HG03108 (cell line): ENCODE data around the gene ABHD6.
"Not testable (repeated sequence)": the region's sequence is repeated elsewhere in the genome, so short reads cannot be mapped to it uniquely, and the experiment has no call there.

Experiments used
- ATAC-seq: cut with Tn5 transposase; IDR thresholded peaks from one replicate; pipeline ENCODE4 v1.9.1; 2021; ENCODE audit warnings: moderate library complexity; ENCODE audit not compliant: unreplicated experiment

Gene ABHD6, protein sequence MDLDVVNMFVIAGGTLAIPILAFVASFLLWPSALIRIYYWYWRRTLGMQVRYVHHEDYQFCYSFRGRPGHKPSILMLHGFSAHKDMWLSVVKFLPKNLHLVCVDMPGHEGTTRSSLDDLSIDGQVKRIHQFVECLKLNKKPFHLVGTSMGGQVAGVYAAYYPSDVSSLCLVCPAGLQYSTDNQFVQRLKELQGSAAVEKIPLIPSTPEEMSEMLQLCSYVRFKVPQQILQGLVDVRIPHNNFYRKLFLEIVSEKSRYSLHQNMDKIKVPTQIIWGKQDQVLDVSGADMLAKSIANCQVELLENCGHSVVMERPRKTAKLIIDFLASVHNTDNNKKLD

DNA sequence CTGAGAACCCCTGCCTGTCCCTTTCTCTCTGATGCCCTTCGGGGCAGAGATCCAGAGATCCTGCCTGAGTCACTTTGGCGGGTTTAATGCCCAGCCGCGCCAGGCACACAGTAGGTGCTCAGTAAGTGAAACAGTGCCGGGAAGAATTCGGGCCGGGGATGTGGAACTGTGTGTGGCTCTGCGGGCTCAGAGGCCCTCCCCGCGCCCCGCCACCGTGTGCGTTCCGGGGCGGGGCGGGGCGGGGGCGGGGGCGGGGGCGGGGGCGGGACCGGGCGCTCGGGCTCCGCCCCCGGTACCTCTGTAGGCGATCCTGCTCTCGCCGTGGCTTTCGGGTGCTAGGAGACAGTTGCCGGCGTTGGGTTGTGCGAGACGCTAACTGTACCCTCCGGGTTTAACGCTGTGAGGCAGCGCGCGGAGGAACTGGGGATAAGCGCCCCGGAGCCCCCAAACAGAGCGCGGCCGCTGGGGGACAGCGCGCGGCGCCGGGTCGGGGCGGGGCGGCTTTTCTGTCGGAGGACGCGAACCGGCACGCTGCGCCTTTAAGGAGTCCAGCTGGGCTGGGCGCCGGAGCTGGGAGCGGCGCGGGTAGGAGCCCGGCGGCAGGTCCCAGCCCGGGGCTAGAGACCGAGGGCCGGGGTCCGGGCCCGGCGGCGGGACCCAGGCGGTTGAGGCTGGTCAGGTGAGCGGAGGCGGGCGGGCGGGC, at the start of gene ABHD6:
Gene ABHD6, plus strand, starts transcription at position 555 of the 703 bp plus-strand sequence. CDS start 18,795 bp downstream, outside the sequence.
- peak; percentile 62 for ATAC-seq

DNA sequence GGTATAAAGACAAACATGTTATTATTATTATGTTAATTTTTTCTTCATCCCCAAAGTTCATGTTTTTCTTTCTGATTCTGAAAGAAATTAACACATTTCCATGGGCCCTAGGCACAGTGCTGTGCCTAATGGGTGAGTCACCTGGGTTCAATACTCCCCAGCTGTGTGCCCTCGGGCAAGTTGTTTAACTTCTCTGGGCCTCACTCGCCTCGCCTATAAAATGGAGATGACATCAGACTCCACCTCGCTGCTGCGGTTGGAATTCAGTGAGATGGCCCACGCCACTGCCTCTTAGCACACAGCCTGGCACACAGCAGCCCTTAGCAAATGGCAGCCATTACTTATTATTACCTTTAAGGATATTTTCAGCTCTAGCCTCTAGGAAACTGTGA, 49.4 kb upstream of the ABHD6 start:
- ATAC-seq: no peak

DNA sequence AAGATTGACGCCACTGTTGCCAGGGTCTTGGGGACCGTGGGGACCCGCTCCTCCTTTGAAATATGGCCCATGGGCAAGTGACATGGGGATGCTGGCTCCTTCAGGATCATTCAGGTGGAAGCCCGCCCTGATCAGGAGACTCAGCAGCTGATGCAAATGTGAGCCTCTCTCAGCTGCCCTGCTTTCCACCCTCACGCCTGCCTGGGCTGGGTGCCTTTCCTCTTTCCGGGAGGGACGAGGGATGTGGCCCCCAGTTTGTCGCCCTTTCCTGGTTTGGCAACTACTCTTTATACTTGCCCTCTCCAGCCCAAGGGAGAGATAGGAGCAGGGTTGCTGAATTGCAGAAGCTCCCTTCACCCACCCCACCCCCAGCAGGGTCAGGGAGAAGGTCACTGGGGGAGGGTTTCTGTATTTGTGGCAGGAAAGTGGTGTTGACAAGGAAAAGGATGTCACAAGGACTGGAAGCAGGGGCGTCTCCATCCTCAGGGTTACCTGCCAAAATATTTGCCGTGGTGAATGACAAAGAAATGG, 48.6 kb upstream of the ABHD6 start:
- ATAC-seq: no peak

DNA sequence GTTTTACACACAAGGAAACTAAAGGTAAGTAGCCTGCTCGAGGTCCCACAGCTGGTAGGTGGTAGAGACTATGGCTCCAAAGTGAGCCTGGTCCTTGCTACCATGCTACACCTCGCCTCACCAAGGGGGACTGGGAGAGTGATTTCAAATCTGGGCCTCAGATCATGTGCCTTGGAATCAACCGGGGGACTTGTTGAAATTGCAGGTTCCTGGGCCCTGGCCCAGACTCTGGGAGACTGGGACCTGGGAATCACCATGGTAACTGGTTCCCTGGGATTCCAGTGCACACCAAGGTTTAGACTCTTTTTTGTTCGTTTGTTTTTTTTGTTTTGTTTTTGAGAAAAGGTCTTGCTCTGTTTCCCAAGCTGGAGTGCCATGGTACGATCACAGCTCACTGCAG, 47.9 kb upstream of the ABHD6 start:
- no peak for ATAC-seq

DNA sequence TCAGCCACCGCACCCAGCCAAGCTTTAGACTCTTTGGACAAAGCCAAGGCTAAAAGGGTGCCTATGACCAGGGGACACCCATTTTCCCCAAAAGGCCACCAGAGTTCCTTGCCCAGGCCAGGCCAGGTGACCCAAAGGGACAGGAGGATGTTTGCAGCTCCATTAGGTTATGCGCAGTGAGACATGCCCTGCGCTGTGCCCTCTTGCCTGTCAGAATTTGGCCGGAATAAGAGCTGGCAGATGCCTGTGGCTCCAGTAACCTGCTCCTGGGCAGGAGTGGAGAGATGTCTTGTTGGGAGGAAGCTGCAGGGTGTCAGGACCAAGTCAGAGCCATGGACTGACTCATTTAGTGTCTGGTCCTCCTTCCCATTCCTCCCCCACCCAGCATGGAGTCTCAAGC, 47.3 kb upstream of the ABHD6 start:
- no peak for ATAC-seq

DNA sequence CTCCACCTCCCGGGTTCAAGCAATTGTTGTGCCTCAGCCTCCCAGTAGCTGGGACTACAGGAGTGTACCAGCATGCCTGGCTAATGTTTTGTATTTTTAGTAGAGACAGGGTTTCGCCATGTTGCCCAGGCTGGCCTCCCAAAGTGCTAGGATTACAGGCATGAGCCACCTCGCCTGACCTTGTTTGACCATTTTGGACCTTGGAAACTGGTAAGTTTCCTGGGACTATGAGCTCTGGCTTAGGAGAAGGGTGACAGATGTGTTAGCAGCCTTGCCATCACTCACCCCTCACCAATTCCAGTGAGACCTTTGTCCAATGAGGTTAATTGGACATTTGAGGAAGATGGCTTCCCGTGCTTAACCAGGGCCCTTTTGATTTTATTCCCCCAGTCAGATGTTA, 46.7 kb upstream of the ABHD6 start:
- ATAC-seq: no peak

DNA sequence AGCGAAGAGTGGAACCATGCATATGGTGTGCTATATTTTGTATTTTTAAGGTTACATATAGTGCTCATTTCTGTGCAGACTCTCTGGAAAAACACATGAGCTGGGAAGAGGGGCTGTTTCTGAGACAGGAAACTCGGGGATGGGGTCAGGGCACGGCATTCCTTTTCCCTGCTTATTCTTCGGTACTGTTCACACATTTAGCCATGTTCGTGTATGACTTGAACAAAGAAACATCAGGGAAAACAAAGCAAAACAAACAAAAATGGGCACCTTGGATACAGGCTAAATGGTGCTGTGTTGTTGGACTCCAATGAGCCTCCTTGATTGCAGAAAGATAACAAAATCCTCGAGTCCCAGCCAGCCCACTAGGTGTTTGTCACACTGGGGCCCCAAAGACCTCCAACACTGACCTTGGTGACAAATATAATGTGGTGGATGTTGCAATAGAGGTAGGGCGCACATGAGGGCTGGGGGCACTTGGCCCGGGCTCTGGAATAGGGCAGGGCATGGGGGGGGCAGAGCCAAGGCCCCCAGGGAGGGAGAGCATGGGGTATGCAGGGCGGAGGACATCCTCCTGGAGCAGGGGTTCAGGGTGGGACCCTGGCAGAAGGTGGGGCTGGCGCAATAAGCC, 46.1 kb upstream of the ABHD6 start:
- no peak for ATAC-seq

DNA sequence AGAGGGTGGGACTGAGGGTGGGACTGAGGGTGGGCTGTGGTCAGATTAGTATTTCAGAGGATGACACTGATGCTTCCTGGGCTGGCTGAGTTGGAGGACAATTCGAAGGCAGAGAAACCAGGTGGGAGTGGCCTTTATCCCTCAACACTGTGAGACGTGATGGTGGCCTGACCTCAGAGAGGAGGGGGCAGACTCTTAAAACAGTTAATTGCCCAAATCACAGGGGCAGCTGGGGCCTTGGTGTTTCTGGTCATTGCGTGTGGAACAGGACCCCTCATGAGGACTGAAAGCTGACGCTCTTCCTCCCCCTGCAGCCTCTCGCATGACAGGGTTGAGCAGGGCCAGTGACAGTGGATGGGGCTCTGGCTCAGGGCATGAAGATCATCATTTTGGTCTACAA, 45.5 kb upstream of the ABHD6 start:
- ATAC-seq: no peak

DNA sequence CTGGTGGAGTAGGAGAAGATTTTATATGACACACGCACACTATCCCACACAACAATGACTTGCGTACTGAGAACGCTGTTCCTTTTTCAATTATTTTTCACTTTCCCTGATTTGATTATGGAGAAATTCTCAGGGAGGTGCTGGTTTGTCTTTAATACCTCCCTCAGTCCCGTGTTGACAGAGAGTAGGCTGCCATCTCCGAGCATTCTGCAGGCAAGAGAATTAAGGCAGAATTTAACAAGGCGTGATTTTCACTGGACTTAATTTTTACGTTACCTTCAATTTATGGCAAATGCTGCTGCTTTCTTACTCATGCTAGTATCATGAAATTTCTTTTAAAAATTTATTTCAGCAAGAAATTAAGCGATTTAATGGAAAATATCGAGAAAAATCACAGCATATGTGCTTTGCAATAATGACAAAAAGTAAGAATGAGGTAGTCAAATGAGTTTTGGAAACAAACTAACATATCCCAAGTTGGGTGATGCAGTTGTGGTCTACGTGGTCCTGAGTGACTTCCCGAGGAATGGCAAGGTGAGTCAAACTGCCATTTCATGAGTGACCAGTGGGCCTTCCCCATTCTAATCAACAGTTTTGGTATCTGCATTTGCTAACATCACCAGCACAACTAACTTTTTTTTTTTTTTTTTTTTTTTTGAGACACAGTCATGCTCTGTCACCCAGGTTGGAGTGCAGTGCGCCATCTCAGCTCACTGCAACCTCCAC, 43.7 kb upstream of the ABHD6 start:
- ATAC-seq: no peak

DNA sequence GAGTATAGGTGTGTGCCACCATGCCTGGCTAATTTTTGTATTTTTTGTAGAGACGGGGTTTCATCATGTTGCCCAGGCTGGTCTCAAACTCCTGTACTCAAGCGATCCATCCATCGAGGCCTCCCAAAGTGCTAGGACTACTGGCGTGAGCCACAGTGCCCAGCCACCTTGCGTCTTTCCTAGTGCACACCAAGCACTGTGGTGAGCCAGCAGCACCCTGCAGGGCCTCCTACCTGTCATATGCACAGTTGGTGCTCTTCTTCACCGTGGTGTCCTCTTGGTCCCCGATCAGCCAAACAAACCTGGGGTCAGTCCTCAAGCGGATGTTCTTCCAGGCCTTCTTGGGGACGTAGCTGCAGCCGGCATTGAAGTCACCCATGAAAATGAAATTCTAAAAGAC, 40.0 kb upstream of the ABHD6 start:
- no peak for ATAC-seq

DNA sequence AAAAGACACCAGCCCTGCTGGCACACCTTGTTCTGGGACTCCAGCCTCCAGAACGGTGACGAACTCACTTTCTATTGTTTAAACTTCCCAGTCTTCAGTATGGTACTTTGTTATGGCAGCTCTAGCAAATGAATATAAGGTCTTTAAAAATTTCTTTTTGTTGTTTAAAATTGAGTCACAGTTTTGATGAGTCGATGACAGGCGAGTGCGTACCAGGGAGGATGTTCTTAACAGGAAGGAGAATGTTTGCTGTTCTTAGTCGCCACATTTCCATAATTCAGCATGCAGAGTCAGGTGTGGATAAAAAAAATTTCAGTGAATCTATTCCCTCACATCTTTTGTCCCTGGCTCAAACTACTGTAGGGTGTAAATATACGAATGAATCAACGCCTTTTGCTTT, 39.2 kb upstream of the ABHD6 start:
- ATAC-seq: no peak

DNA sequence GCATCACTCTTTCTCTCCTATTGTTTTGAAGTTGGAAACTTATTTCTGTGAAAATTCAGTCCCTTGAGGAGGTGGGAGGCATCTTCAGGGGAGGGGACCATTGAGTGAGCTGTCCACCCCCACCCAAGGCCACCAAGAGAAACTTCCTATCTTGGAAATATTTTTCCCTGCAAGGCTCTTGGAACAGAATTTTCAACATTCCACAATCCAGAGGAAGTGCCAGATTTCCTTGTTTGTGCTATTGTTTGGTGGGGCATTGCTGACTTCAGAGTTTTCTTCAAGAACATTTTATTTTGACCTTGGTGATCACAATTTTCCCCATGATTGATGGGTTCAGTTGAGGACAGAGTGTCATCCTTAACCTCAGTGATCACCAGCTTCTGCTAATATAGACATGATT, 38.8 kb upstream of the ABHD6 start:
- no peak for ATAC-seq

DNA sequence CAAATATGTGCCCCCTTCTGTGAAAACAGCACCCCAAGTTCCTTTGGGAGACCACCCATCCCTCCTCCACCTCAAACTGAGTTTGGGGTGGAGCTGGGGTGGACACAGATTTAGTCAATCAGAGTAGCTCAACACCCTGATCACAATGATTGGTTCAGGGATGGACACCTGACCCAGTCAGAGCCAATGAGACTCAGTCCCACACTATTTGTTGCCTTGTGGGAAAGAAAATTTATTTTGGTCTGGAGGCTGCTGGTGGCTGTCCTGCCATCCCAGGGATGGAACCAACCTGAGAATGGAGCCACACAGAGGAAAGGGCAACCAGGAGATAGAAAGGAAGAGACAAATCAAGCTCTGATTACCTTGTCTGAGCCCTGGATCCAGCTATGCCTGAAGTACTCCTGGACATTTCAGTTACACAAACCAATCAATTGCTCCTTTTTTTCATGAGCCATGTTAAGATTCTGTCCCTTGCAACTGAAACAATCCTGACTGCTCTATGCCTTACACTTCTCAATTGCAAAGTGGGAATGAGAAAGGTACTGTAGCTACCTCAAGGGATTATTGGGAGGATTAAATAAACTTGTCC, 37.4 kb upstream of the ABHD6 start:
- ATAC-seq: no peak

DNA sequence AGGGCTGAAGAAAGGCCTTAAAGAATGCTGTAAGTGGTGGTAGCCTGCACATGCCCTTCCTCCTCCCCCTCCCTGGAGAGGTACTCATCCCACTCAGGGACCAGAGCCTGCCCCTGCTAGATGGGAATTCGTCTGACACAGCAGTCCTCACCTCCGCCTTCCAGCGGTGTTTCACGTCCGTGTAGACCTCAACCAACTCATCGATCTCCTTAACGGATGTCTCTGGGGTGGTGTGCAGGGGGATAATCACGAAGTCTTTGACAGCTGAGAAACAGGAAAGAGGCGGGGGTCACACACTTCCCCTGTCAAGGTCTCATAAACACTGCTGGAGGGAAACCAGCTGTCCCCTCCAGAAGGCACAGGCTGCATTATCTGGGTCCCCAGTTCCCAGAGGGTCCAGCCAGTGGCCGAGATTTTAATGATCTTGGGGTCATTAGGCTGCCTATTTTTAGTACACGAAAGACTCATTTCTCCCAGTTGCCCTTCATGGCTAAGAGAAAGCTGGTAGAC, 36.7 kb upstream of the ABHD6 start:
- ATAC-seq: no peak

DNA sequence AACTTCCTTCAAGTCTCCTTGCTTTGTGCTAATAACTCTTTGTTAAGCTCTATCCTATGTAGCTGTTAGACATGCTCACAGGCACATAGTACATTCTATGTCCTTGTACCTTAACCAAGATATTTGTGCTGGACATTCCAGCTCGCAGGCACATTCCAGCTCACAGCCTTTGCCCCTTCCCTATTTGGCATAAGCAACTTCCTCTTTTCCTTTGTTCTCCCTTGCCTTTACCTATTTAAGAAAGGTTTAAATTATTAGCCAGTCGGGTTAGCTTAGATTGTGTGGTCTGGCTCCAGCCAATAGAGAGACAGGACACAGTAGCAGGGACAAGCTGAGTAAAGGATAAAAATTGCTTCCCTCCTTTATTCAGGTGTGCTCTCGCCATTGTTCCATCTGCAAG, 36.1 kb upstream of the ABHD6 start:
- ATAC-seq: not testable (repeated sequence)

DNA sequence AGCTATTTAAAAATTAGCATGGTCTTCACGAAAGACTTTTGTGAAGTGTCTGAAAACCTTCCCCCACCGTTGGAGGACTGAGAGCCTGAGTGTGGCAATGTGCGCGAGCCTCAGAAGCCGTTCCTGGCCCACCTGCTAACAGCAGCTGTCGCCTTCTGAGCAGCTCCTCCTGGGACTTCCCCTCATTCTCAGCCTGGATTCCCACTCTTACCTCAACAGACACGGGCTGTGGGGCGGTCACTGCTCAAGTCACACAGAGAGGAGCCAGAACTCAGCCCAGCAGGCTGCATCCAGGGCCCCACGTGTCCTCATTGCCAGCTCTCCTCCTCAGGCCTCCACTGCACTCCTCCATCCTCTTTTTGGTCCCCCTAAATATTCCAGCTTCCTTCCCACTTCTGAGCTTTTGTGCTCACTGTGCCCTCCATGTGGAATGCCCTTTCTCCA, 34.7 kb upstream of the ABHD6 start:
- ATAC-seq: peak; percentile 53

DNA sequence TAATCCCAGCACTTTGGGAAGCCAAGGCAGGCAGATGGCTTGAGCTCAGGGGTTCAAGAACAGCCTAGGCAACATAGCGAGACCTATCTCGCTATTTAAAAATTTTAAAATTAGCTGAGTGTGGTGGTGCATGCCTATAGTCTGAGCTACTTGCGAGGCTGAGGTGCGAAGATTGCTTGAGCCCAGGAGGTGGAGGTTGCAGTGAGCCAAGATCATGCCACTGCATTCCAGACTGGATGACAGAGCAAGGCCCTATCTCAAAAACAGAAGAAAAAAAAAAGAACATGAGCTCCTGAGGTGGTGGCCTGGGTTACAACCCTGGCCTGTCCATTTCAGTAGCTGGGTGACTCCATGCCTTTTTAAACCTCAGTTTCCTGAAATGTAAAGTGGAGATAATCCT, 34.1 kb upstream of the ABHD6 start:
- ATAC-seq: no peak

DNA sequence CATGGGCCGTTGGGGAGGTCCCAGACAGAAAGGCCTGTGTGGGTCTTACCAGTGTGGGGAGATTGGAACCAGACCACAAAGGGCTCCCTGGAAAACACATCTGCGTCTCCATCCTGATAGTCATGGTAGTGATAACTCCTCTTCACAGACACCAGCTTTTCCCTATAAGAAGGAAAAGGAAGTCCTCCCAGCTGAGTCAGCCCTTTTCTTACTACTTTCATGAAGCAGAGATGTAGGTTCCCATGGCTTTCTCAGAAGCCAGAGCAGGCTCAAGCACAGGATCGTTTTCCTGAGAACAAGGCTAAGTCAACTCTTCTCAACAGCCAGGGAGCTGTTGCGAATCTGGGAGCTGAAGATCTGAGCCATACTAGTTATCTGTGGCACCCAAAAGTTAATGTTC, 32.9 kb upstream of the ABHD6 start:
- ATAC-seq: no peak

DNA sequence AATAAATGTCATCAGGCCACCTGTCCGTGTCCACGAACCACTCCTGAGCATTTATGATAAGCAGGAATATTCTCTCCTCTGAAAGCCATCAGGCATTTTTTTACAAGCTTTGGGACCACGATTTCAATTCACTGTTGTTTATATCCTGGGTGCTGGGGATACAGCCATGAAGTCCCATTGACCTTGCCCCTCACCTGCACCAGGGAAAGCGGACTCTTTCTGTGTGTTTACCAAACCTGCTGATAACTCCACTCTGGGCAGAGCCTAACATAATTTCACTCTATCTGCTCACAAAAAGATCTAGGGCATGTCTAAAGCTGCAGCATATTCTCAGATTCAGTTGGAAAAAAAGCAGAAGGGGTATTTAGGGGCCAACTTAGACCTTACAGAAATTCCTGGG, 31.6 kb upstream of the ABHD6 start:
- no peak for ATAC-seq

DNA sequence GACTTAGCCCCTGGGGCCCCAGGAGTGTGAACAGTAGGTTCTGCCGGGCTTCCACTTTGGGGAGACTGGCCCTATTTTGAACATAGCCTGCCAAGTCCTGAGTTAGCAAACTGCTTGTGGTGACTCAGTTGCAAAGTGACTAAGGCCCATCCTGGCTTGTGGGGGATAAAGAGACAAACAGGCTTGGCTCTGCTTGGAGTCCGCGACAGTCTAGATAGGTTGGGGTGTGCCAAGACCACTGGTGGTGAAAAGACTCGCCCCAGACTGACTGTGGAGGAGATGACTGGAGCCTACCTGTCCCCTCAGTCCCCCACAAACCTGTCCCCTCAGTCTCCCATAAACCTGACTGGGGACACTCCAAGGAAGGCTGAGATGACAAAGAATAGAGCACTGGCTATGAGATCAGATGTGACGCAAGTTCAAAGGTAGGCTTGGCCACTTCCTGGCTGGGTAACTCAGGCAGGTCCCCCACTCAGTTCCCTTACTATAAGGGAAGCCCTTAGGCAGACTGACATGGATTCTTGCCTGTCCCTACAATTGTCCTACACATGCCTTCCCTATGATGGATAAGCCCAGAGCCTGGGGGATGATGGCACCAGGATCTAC, 31.1 kb upstream of the ABHD6 start:
- no peak for ATAC-seq
